ENCODE data around the gene ACY1.

ACY1 gene

GRCh38 chr3:51966486-51966885 lies 16.8 kb upstream of the ACY1 start:
- DNase-seq = no peak

- DNase-seq = no peak
These were observed 16.4 kb upstream of the ACY1 start for GRCh38 chr3:51966922-51967383.

- peak; percentile 46 for DNase-seq
These were observed 15.8 kb upstream of the ACY1 start, which contains the start of gene PCBP4 for GRCh38 chr3:51967384-51968169. Gene PCBP4 (minus strand): TSS chr3:51967454. CDS start chr3:51961240, 6,214 bp downstream.

GRCh38 chr3:51968170-51968775 lies 15.1 kb upstream of the ACY1 start:
- DNase-seq = no peak

GRCh38 chr3:51968883-51969678 lies 14.3 kb upstream of the ACY1 start:
- DNase-seq = no peak

GRCh38 chr3:51969841-51970240 lies 13.5 kb upstream of the ACY1 start:
- no peak for DNase-seq

GRCh38 chr3:51970606-51971300 lies 12.6 kb upstream of the ACY1 start:
- DNase-seq = no peak

- no peak for DNase-seq
These were observed 12.0 kb upstream of the ACY1 start for GRCh38 chr3:51971350-51971749.

- DNase-seq = no peak
These were observed 8.9 kb upstream of the ACY1 start for GRCh38 chr3:51974277-51974962.

GRCh38 chr3:51974963-51975851 lies 8.1 kb upstream of the ACY1 start, which contains the start of gene ABHD14A:
Gene ABHD14A (plus strand): TSS chr3:51975064. CDS start chr3:51975136, 72 bp downstream.
- DNase-seq = peak; percentile 86

- peak; percentile 50 for DNase-seq
These were observed 7.3 kb upstream of the ACY1 start for GRCh38 chr3:51975852-51976549.

- DNase-seq = peak; percentile 55
These were observed 5.7 kb upstream of the ACY1 start for GRCh38 chr3:51977446-51978142.

- no peak for DNase-seq
These were observed 5.2 kb upstream of the ACY1 start for GRCh38 chr3:51978143-51978502.

- DNase-seq = no peak
These were observed 3.1 kb upstream of the ACY1 start for GRCh38 chr3:51980253-51980652.

- DNase-seq = peak; percentile 20
These were observed 940 bp upstream of the ACY1 start for GRCh38 chr3:51982352-51982837.

- DNase-seq = no peak
These were observed 388 bp downstream of the ACY1 start for GRCh38 chr3:51983578-51984268.

GRCh38 chr3:51984269-51984647 lies 923 bp downstream of the ACY1 start:
- no peak for DNase-seq

GRCh38 chr3:51985063-51985462 lies 1.7 kb downstream of the ACY1 start:
- DNase-seq = no peak
